PC-9 (cell line): Measurements from ENCODE around the gene MAPKAPK2.

ENCODE experiments used
- CTCF ChIP-seq: fragments of 200-600 bp; sonication (generic); conservative IDR thresholded peaks from 2 replicates; pipeline ENCODE4 v1.6.1; 2017; ENCODE audit warnings: mixed run types, antibody characterized with exemption, mild to moderate bottlenecking, moderate library complexity
- EZH2 ChIP-seq: fragments of 200-600 bp; sonication (generic); IDR thresholded peaks from 2 replicates; pipeline ENCODE4 v1.8.0; 2017; ENCODE audit warnings: antibody characterized with exemption, low read depth

- no peak for TF ChIP-seq CTCF
- TF ChIP-seq EZH2 = no peak
Observed at GRCh38 chr1:206635978-206636345, 48.7 kb upstream of the MAPKAPK2 start.
